Skeletal muscle satellite cell (primary cell): Measurements from ENCODE around the gene DCTN2.

Experiments
- H3K27me3 ChIP-seq: 2 replicates; pipeline ENCODE4 v1.7.0; 2013; ENCODE audit warnings: low read length; ENCODE audit not compliant: control insufficient read depth, insufficient read depth
- H3K36me3 ChIP-seq: 2 replicates; pipeline ENCODE4 v1.7.0; 2013; ENCODE audit warnings: mild to moderate bottlenecking, control low read depth, low read length; ENCODE audit not compliant: insufficient read depth
- H3K4me1 ChIP-seq: 2 replicates; pipeline ENCODE4 v1.7.0; 2013; ENCODE audit warnings: low read length; ENCODE audit not compliant: control insufficient read depth, insufficient read depth
- H3K4me2 ChIP-seq: 2 replicates; pipeline ENCODE4 v1.7.0; 2013; ENCODE audit warnings: mild to moderate bottlenecking, low read length
- H3K4me3 ChIP-seq: 2 replicates; pipeline ENCODE4 v1.7.0; 2013; ENCODE audit warnings: low read length
- H3K9ac ChIP-seq: 2 replicates; pipeline ENCODE4 v1.7.0; 2013; ENCODE audit warnings: mild to moderate bottlenecking, low read depth, low read length, moderate library complexity
- H3K9me3 ChIP-seq: replicated peaks from 2 replicates; pipeline ENCODE4 v1.7.0; 2013; ENCODE audit warnings: mild to moderate bottlenecking, control low read depth, low read length

Gene DCTN2

GRCh38 chr12:57548013-57548315, 972 bp upstream of the DCTN2 start:
- Histone ChIP-seq H3K4me2 (no peak overlapping the region), H3K4me3 (no peak overlapping the region), H3K9me3 (no peaks in the 10 kb centered on the region), H3K27me3 (peaks cover 39% of the 10 kb centered on the region), H3K36me3 (peaks cover 11% of the 10 kb centered on the region), H3K9ac (no peak overlapping the region), H3K4me1 (peaks cover 22% of the 10 kb centered on the region)

- H3K4me3 ChIP-seq: peak overlapping the region; percentile 78
- H3K9ac ChIP-seq: peak overlapping the region; percentile 97
- H3K9me3 ChIP-seq: no peaks in the 10 kb centered on the region
- peaks cover 38% of the 10 kb centered on the region for H3K27me3 ChIP-seq
- H3K4me1 ChIP-seq: peaks cover 16% of the 10 kb centered on the region
- peak overlapping the region; percentile 72 for H3K4me2 ChIP-seq
- H3K36me3 ChIP-seq: peaks cover 11% of the 10 kb centered on the region
Observed at GRCh38 chr12:57547288-57548012, 458 bp upstream of the DCTN2 start.

DNA sequence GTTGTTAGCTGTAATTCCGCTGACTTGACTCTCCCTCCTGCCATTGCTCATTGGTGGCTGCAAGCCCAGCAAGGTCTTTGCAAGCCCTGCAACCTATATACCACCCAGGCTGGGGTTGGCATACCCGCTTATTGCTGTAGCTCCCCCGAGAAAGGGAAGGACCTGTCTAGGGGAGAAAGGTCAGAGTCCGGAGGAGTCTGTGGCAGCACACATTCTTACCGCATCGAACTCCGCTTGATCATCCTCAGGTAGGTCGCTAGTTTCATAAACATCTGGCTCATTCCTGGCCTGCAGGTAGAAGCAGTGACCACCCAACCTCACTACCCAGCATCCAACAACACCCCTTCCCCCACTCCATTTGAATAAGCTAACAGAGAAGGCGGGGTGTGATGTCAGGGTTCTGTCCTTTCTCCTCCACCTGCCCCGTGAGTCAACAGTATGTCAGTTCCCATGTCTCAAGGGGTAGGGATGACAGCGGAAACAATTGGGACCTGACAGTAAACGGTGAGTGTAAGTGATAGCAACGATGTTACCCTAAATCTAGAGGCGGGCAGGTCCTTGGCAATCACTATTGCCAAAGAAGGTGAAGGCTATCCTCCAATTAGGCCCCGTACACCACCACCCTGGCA, 1.1 kb downstream of the DCTN2 start:
- Histone ChIP-seq H3K4me3 (peak overlapping the region; percentile 78), H3K9me3 (no peaks in the 10 kb centered on the region), H3K36me3 (peaks cover 21% of the 10 kb centered on the region), H3K27me3 (peaks cover 25% of the 10 kb centered on the region), H3K4me2 (peak overlapping the region; percentile 99), H3K4me1 (peaks cover 22% of the 10 kb centered on the region), H3K9ac (peak overlapping the region; percentile 97)

DNA sequence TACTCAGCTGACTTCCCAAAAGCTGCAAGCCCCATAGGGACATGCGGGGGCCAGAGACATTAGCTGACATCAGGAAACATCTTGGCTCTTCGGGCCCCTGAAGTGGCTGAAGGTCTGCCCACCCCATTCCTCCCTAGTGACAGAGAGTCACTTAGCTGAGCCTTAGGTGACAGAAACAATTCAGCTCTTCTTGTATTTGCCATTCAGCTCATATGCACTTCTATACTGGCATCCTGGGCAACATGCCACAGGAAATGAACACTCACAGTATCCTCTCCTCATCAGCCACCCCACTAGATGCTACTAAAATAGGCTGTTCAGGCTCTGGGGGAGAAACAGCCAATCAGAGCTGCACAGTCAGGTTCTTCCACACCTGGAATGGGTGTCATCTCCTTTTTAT, 3.4 kb downstream of the DCTN2 start:
- no peak overlapping the region for H3K9ac ChIP-seq
- H3K27me3 ChIP-seq: peaks cover 5% of the 10 kb centered on the region
- no peaks in the 10 kb centered on the region for H3K9me3 ChIP-seq
- peaks cover 17% of the 10 kb centered on the region for H3K4me1 ChIP-seq
- no peak overlapping the region for H3K4me3 ChIP-seq
- no peak overlapping the region for H3K4me2 ChIP-seq
- peaks cover 37% of the 10 kb centered on the region for H3K36me3 ChIP-seq

GRCh38 chr12:57541717-57542116, 5.3 kb downstream of the DCTN2 start:
- H3K9me3 ChIP-seq: no peaks in the 10 kb centered on the region
- peaks cover 50% of the 10 kb centered on the region for H3K36me3 ChIP-seq
- no peak overlapping the region for H3K4me3 ChIP-seq
- H3K9ac ChIP-seq: no peak overlapping the region
- H3K27me3 ChIP-seq: no peaks in the 10 kb centered on the region
- no peak overlapping the region for H3K4me2 ChIP-seq
- H3K4me1 ChIP-seq: peaks cover 17% of the 10 kb centered on the region

DNA sequence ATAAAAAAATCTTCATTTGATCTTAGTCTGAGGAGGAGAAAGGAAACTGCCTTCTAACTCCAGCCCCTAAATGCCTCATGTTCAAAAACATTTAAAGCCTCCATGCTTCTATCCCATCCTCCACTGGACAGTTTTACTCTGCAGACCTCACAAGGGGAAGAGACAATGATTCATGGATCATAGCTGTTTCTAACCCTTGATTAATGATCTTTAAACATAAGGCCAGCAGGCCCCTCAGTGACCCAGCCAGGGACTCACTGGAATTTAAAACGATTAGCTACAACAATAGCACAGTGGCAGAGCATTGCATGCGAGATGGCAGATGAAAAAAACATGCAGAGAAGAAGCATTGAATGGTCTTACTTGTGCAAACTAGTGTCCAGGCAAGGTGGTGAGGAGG, 6.0 kb downstream of the DCTN2 start:
- Histone ChIP-seq H3K9me3 (no peaks in the 10 kb centered on the region), H3K9ac (no peak overlapping the region), H3K4me1 (peaks cover 14% of the 10 kb centered on the region), H3K36me3 (peaks cover 53% of the 10 kb centered on the region), H3K4me2 (no peak overlapping the region), H3K27me3 (no peaks in the 10 kb centered on the region), H3K4me3 (no peak overlapping the region)

GRCh38 chr12:57539134-57539768, 7.7 kb downstream of the DCTN2 start:
- peaks cover 58% of the 10 kb centered on the region for H3K36me3 ChIP-seq
- H3K27me3 ChIP-seq: no peaks in the 10 kb centered on the region
- H3K4me1 ChIP-seq: peaks cover 6% of the 10 kb centered on the region
- H3K4me2 ChIP-seq: no peak overlapping the region
- H3K9me3 ChIP-seq: no peaks in the 10 kb centered on the region
- H3K4me3 ChIP-seq: no peak overlapping the region
- no peak overlapping the region for H3K9ac ChIP-seq

- Histone ChIP-seq H3K4me2 (no peak overlapping the region), H3K4me3 (no peak overlapping the region), H3K27me3 (no peaks in the 10 kb centered on the region), H3K36me3 (peaks cover 76% of the 10 kb centered on the region), H3K4me1 (peaks cover 6% of the 10 kb centered on the region), H3K9ac (no peak overlapping the region), H3K9me3 (no peaks in the 10 kb centered on the region)
Observed at GRCh38 chr12:57536597-57536942, 10.4 kb downstream of the DCTN2 start.

DNA sequence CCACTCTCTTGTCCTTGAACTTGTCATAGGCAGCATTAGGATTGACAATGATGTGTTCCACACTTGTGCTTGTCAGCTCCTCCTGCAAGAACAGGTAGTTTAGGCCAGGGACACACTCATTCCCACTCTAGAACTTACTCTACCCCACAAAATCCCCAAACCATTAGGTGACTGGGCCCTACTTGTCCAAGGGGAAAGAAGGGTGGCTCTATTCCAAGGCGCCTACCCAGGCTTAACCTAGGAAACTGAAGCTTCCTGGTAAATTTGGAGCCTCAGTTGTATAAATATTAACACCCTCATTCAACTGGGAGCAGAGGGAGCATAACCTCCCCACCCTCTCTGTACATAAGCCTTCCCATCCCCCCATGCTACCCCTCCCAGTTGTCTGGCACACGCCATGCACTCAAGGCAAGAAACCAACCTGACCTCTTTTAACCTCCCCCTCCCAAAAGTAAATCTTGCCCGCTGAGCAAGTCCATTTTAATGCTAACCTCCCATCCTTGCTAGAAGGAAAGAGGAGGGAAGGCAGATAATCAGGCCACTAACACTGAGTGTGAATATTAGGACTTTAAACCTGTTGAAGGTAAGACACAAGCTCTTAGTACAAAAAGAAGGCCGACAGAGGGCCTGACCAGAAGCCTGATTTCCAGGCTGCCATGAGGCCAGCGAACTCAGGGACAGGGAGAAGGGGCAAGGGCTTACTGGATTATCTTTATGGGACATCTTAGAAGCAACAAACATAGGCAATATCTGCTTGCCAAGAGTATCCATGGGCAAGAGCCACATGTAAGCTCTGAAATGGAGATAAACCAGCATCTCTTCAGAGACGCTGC, 11.0 kb downstream of the DCTN2 start:
- Histone ChIP-seq H3K36me3 (peaks cover 76% of the 10 kb centered on the region), H3K9me3 (no peaks in the 10 kb centered on the region)

GRCh38 chr12:57534991-57535543, 11.9 kb downstream of the DCTN2 start:
- Histone ChIP-seq H3K27me3 (no peaks in the 10 kb centered on the region), H3K4me2 (no peak overlapping the region), H3K36me3 (peaks cover 81% of the 10 kb centered on the region), H3K4me1 (no peaks in the 10 kb centered on the region), H3K4me3 (no peak overlapping the region), H3K9ac (no peak overlapping the region), H3K9me3 (no peaks in the 10 kb centered on the region)

More for the DNA sequence above, 11.0 kb downstream of the DCTN2 start:
- Histone ChIP-seq H3K4me2 (no peak overlapping the region), H3K9ac (no peak overlapping the region), H3K4me3 (no peak overlapping the region), H3K27me3 (no peaks in the 10 kb centered on the region), H3K4me1 (peaks cover under 1% of the 10 kb centered on the region)

DNA sequence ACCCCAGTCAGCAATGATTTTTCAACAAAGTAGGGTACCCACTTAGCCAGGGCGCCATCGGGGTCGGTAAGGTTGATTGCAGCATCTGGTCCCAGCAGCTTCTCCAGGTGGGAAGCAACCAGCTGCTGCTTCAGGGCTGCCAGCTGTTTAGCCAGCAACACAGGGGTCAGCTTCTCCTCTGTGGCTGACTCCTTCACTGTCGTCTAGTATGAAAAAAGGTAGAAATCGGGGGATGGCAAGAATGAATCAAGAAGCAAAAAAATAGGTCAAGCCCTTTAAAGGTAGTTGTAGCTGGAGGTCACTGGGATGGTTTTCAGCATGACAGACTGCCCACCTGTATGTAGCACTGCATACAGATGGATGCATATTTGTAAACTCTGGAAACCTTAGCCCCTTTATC, 12.7 kb downstream of the DCTN2 start:
- no peak overlapping the region for H3K9ac ChIP-seq
- no peaks in the 10 kb centered on the region for H3K27me3 ChIP-seq
- no peaks in the 10 kb centered on the region for H3K9me3 ChIP-seq
- no peak overlapping the region for H3K4me2 ChIP-seq
- H3K4me1 ChIP-seq: no peaks in the 10 kb centered on the region
- H3K4me3 ChIP-seq: no peak overlapping the region
- peaks cover 81% of the 10 kb centered on the region for H3K36me3 ChIP-seq
